ENCODE data around the gene KIF3C. TPM values are rescaled to one million over a fixed set of nuclear protein-coding genes. Genes with fewer than 3 reads are reported as not detected.

KIF3C gene
- polyA plus RNA-seq, 1 donor from 2014 or later, result 53.6 TPM

- no peaks in the 10 kb centered on the region for H3K9me2 ChIP-seq (ENCODE audit: insufficient read depth, low read length)
- no peaks in the 10 kb centered on the region for H3K79me2 ChIP-seq (replicated peaks; ENCODE audit: insufficient read depth, low read length)
- no peak overlapping the region for H3K4me2 ChIP-seq (ENCODE audit: low read length)
- no peak overlapping the region for H3K27ac ChIP-seq (ENCODE audit: low read length)
- no peak overlapping the region for H3K4me3 ChIP-seq (ENCODE audit: low read length)
- TF ChIP-seq TAF1 (IDR thresholded peaks at IDR 0.05; ENCODE audit: low read depth) (no peak), EZH2 (IDR thresholded peaks at IDR 0.05; ENCODE audit: borderline replicate concordance, insufficient read depth, low read length, poor library complexity, severe bottlenecking) (no peak), RAD21 (conservative IDR thresholded peaks at IDR 0.05) (no peak), SMC3 (conservative IDR thresholded peaks at IDR 0.05; ENCODE audit: poor library complexity) (no peak), EP300 (conservative IDR thresholded peaks at IDR 0.05; ENCODE audit: poor library complexity, severe bottlenecking) (no peak), CTCF (IDR thresholded peaks at IDR 0.05; ENCODE audit: poor library complexity, severe bottlenecking) (no peak), POLR2AphosphoS5 (IDR thresholded peaks at IDR 0.05) (no peak), MXI1 (conservative IDR thresholded peaks at IDR 0.05; ENCODE audit: poor library complexity, severe bottlenecking) (no peak), REST (IDR thresholded peaks at IDR 0.05; ENCODE audit: borderline replicate concordance) (no peak)
- H3K27me3 ChIP-seq (ENCODE audit: insufficient read depth, low read depth, low read length), result no peaks in the 10 kb centered on the region
- no peaks in the 10 kb centered on the region for H4K20me1 ChIP-seq (ENCODE audit: insufficient read depth)
- H3K9ac ChIP-seq (ENCODE audit: low read length), result no peak overlapping the region
- H3F3A ChIP-seq (ENCODE audit: insufficient read depth, low read length, poor library complexity, severe bottlenecking), result no peaks in the 10 kb centered on the region
- no peaks in the 10 kb centered on the region for H3K9me3 ChIP-seq (ENCODE audit: low read length)
- H3K36me3 ChIP-seq (ENCODE audit: insufficient read depth, low read length), result peaks cover 18% of the 10 kb centered on the region
- H2AFZ ChIP-seq (ENCODE audit: low read depth, low read length), result no peak overlapping the region
Observed at GRCh38 chr2:25929789-25930473, 52.4 kb downstream of the KIF3C start.

GRCh38 chr2:25928668-25929067 is 53.6 kb downstream of the KIF3C start:
- no peak overlapping the region for H3K27ac ChIP-seq (ENCODE audit: low read length)
- no peaks in the 10 kb centered on the region for H4K20me1 ChIP-seq (ENCODE audit: insufficient read depth)
- H3K79me2 ChIP-seq (replicated peaks; ENCODE audit: insufficient read depth, low read length), result no peaks in the 10 kb centered on the region
- H2AFZ ChIP-seq (ENCODE audit: low read depth, low read length), result no peak overlapping the region
- no peak for TF ChIP-seq POLR2AphosphoS5 (IDR thresholded peaks at IDR 0.05)
- no peak for TF ChIP-seq MXI1 (conservative IDR thresholded peaks at IDR 0.05; ENCODE audit: poor library complexity, severe bottlenecking)
- TF ChIP-seq REST (IDR thresholded peaks at IDR 0.05; ENCODE audit: borderline replicate concordance), result no peak
- H3F3A ChIP-seq (ENCODE audit: insufficient read depth, low read length, poor library complexity, severe bottlenecking), result no peaks in the 10 kb centered on the region
- no peaks in the 10 kb centered on the region for H3K9me3 ChIP-seq (ENCODE audit: low read length)
- H3K4me3 ChIP-seq (ENCODE audit: low read length), result no peak overlapping the region
- no peak overlapping the region for H3K4me2 ChIP-seq (ENCODE audit: low read length)
- no peaks in the 10 kb centered on the region for H3K27me3 ChIP-seq (ENCODE audit: insufficient read depth, low read depth, low read length)
- peaks cover 13% of the 10 kb centered on the region for H3K36me3 ChIP-seq (ENCODE audit: insufficient read depth, low read length)
- no peak overlapping the region for H3K9ac ChIP-seq (ENCODE audit: low read length)
- H3K9me2 ChIP-seq (ENCODE audit: insufficient read depth, low read length), result no peaks in the 10 kb centered on the region

All from neural cell (in vitro differentiated cells).